Measurements from ENCODE around the gene TXNRD1.

GRCh38 chr12:104354167-104354867, 138.7 kb downstream of the TXNRD1 start:
- TF ChIP-seq REST (IDR thresholded peaks at IDR 0.05; ENCODE audit: insufficient replicate concordance, low read depth) (no peak), CTCF (IDR thresholded peaks at IDR 0.05; ENCODE audit: insufficient read depth, low read length) (no peak), POLR2AphosphoS5 (IDR thresholded peaks at IDR 0.05; ENCODE audit: low read depth) (no peak), GABPA (IDR thresholded peaks at IDR 0.05; ENCODE audit: low read depth) (no peak), SPI1 (IDR thresholded peaks at IDR 0.05; ENCODE audit: borderline replicate concordance, low read depth) (no peak)

Measured in HL-60 (cell line).